Keratinocyte (primary cell): Measurements from ENCODE around the gene TWIST2. TPM values are rescaled to one million over a fixed set of nuclear protein-coding genes. Genes with fewer than 3 reads are reported as not detected.

ENCODE experiments used
- DNase-seq: peaks from one replicate; pipeline ENCODE4 v3.0.0-alpha.2; 2011; ENCODE audit warnings: low read depth, missing footprints, low spot score
- FAIRE-seq: peaks from 2 replicates; lab custom pipeline; 2011; peaks lifted over from hg19 to GRCh38; lab: Jason Lieb, UNC
- H2AFZ ChIP-seq: 2 replicates; pipeline ENCODE4 v1.6.0; 2012; ENCODE audit warnings: low read length, control low read depth, inconsistent platforms; ENCODE audit not compliant: control insufficient read depth
- H3K27ac ChIP-seq: 2 replicates; pipeline ENCODE4 v1.5.1; 2011; ENCODE audit warnings: low read length; ENCODE audit not compliant: control insufficient read depth, insufficient read depth
- H3K27me3 ChIP-seq: 3 replicates; pipeline ENCODE4 v1.6.0; 2011; ENCODE audit warnings: low read length; ENCODE audit not compliant: control insufficient read depth, insufficient read depth; ENCODE audit errors: extremely low read depth
- H3K36me3 ChIP-seq, 2 experiments: 2 replicates in 1 of 2; 3 replicates in 1 of 2; pipeline ENCODE4 v1.5.1; 2011; ENCODE audit warnings: low read length in 2 of 2, mild to moderate bottlenecking in 1 of 2; ENCODE audit not compliant: control insufficient read depth in 2 of 2, insufficient read depth in 2 of 2; ENCODE audit errors: extremely low read depth in 1 of 2
- H3K4me1 ChIP-seq: 3 replicates; pipeline ENCODE4 v1.5.1; 2011; ENCODE audit warnings: low read length; ENCODE audit not compliant: control insufficient read depth, insufficient read depth; ENCODE audit errors: extremely low read depth
- H3K4me2 ChIP-seq: 3 replicates; pipeline ENCODE4 v1.6.0; 2011; ENCODE audit warnings: low read depth, low read length; ENCODE audit not compliant: control insufficient read depth, insufficient read depth; ENCODE audit errors: extremely low read depth
- H3K4me3 ChIP-seq, 3 experiments: fragments of 200-600 bp in 1 of 3; sonication (generic) in 1 of 3; 2 replicates in 2 of 3; 3 replicates in 1 of 3; pipeline ENCODE4 v1.5.1; 2011 to 2016; ENCODE audit warnings: low read length in 3 of 3, mild to moderate bottlenecking in 3 of 3, control low read depth in 2 of 3, inconsistent platforms in 1 of 3, low read depth in 1 of 3, mixed read lengths in 1 of 3, mixed run types in 1 of 3, moderate library complexity in 1 of 3; ENCODE audit not compliant: control insufficient read depth in 2 of 3, insufficient read depth in 2 of 3; ENCODE audit errors: extremely low read depth in 1 of 3
- H3K79me2 ChIP-seq: 2 replicates; pipeline ENCODE4 v1.6.0; 2012; ENCODE audit warnings: low read length; ENCODE audit not compliant: control insufficient read depth, insufficient read depth
- H3K9ac ChIP-seq: 3 replicates; pipeline ENCODE4 v1.6.0; 2011; ENCODE audit warnings: low read length; ENCODE audit not compliant: control insufficient read depth, insufficient read depth; ENCODE audit errors: extremely low read depth
- H3K9me1 ChIP-seq: 3 replicates; pipeline ENCODE4 v1.6.0; 2011; ENCODE audit warnings: low read length; ENCODE audit not compliant: control insufficient read depth, insufficient read depth; ENCODE audit errors: extremely low read depth
- H3K9me3 ChIP-seq: 2 replicates; pipeline ENCODE4 v1.5.1; 2012; ENCODE audit warnings: low read depth, low read length; ENCODE audit not compliant: control insufficient read depth
- H4K20me1 ChIP-seq: 3 replicates; pipeline ENCODE4 v1.6.0; 2011; ENCODE audit warnings: low read length; ENCODE audit not compliant: control insufficient read depth, insufficient read depth; ENCODE audit errors: extremely low read depth
- EZH2 ChIP-seq: IDR thresholded peaks from one replicate; pipeline ENCODE4 v1.6.1; 2012; ENCODE audit warnings: inconsistent platforms, mild to moderate bottlenecking, low read length, moderate library complexity
- dilution Hi-C: fragments of 300-500 bp; cut with MboI; formaldehyde crosslinking; loops from one replicate; pipeline ENCODE4 v1.7.0; 2020; ENCODE audit warnings: low sequenced_read_pairs; ENCODE audit not compliant: extremely low pct_ligation_motif_present
- polyA plus RNA-seq, 5 experiments: library from polyadenylated mRNA; depleted of rRNA in 3 of 5; stranded (reverse) in 3 of 5; stranded (forward) in 1 of 5; unstranded in 1 of 5; fragments of >200 nt; gene quantifications; 1 replicate in 1 of 5; 2 replicates in 3 of 5; 3 replicates in 1 of 5; pipeline versions ENCODE4 v1.2.1 to v1.2.3, GENCODE V29; 2011 to 2012; ENCODE audit warnings: missing spikeins in 2 of 5, low read depth in 1 of 5, low replicate concordance in 1 of 5
- TF ChIP-seq, protein P1 (sequence below), 3 experiments: IDR thresholded peaks in 1 of 3; conservative IDR thresholded peaks in 1 of 3; optimal IDR thresholded peaks in 1 of 3; 2 replicates in 2 of 3; 3 replicates in 1 of 3; pipeline versions ENCODE3 to v1.5.1; 2011; ENCODE audit warnings: low read length in 3 of 3, mild to moderate bottlenecking in 3 of 3, moderate library complexity in 2 of 3, control low read depth in 1 of 3, inconsistent platforms in 1 of 3; ENCODE audit not compliant: insufficient read depth in 2 of 3; ENCODE audit errors: extremely low read depth in 1 of 3

Gene TWIST2
- polyA plus RNA-seq, 1 donor (not counting 4 experiments of a cell fraction or from before 2014, with no cell fraction given), result 5.5 TPM

DNA sequence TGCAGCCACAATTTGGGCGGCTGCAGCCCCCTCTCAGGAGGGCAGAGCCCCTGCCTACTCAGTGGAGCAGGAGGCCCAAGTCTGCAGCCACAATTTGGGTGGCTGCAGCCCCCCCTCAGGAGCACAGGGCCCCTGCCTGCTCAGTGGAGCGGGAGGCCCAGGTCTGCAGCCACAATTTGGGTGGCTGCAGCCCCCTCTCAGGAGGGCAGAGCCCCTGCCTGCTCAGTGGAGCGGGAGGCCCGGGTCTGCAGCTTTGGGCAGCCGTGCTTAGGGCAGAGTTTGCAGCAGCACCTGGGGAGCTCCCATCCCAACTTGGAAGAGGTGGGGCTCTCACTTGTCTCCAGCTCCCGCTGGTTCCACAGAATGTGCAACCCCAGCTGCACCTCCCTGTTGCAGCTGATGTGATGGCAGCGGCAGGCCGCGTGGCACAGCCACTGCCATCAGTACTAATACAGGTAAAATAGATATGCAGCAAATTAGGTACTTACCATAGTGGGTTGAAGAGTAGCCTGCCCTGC lies 99.4 kb downstream of the TWIST2 start:
- Histone ChIP-seq H4K20me1 (no peaks in the 10 kb centered on the region), H3K27me3 (no peaks in the 10 kb centered on the region), H2AFZ (no peak overlapping the region), H3K27ac (peak overlapping the region; percentile 95), H3K4me1 (peaks cover 52% of the 10 kb centered on the region), H3K4me3 (peak overlapping the region in 1 of 3 experiments; percentile 6), H3K36me3 (no peaks in the 10 kb centered on the region), H3K9me3 (no peaks in the 10 kb centered on the region), H3K79me2 (no peaks in the 10 kb centered on the region), H3K4me2 (peak overlapping the region; percentile 92), H3K9ac (peak overlapping the region; percentile 73), H3K9me1 (no peaks in the 10 kb centered on the region)
- TF ChIP-seq, protein P1, sequence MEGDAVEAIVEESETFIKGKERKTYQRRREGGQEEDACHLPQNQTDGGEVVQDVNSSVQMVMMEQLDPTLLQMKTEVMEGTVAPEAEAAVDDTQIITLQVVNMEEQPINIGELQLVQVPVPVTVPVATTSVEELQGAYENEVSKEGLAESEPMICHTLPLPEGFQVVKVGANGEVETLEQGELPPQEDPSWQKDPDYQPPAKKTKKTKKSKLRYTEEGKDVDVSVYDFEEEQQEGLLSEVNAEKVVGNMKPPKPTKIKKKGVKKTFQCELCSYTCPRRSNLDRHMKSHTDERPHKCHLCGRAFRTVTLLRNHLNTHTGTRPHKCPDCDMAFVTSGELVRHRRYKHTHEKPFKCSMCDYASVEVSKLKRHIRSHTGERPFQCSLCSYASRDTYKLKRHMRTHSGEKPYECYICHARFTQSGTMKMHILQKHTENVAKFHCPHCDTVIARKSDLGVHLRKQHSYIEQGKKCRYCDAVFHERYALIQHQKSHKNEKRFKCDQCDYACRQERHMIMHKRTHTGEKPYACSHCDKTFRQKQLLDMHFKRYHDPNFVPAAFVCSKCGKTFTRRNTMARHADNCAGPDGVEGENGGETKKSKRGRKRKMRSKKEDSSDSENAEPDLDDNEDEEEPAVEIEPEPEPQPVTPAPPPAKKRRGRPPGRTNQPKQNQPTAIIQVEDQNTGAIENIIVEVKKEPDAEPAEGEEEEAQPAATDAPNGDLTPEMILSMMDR (optimal IDR thresholded peaks at IDR 0.05 in 1 of 3, IDR thresholded peaks at IDR 0.05 in 1 of 3, conservative IDR thresholded peaks at IDR 0.05 in 1 of 3; ENCODE audit: extremely low read depth in 1 of 3, insufficient read depth in 2 of 3, low read length in 3 of 3), result no peak
- no peak for TF ChIP-seq EZH2
- DNase-seq (no peak), FAIRE-seq (no peak)
- dilution Hi-C loops, result no loop called here

DNA sequence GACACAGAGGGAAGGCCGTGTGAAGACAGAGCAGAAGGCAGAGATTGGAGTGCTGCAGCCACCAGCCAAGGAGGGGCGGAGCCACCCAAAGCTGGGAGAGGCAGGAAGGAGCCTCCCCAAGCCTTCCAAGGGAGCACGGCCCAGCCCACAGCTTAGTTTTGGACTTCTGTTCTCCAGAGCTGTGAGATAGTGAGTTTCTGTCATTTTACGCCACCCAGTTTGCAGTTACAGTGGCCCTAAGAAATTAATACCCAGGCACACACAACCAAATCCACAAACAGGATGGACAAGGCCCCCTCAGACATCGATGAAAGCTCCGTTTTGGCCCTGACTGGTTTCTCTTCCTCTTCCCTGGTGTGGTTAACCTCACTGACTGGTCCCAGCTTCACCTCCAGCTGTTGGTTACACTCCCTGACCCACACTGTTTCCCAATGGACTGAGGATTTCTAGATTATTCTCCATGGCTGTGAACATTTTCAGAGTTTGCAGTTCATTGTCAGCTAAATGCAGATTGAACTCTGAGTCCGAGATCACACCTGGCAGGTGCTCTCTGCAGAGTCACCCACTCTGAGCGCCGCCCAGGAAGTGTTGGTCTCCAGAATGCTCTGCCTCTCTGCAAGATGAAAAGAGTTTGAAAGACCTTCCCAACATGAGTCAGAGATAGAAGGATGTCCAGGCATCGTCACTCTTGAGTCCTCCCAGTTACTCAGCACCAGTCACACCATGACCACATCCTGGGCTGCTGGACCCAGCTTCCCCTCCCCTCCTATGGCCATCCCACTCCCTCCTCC lies 100.2 kb downstream of the TWIST2 start:
- Histone ChIP-seq H3K27ac (peak overlapping the region; percentile 95), H3K4me3 (peak overlapping the region in 2 of 3 experiments; percentile 19 to 62), H3K9me3 (no peaks in the 10 kb centered on the region), H3K36me3 (no peaks in the 10 kb centered on the region), H3K4me1 (peaks cover 47% of the 10 kb centered on the region), H3K9ac (peak overlapping the region; percentile 73), H4K20me1 (no peaks in the 10 kb centered on the region), H3K27me3 (no peaks in the 10 kb centered on the region), H3K9me1 (no peaks in the 10 kb centered on the region), H2AFZ (peak overlapping the region; percentile 76), H3K4me2 (peak overlapping the region; percentile 92), H3K79me2 (no peaks in the 10 kb centered on the region)
- dilution Hi-C loops, result no loop called here
- peak; percentile 100 for FAIRE-seq
- DNase-seq, result peak; percentile 95
- TF ChIP-seq EZH2, result no peak
- TF ChIP-seq, protein P1 (optimal IDR thresholded peaks at IDR 0.05 in 1 of 3, IDR thresholded peaks at IDR 0.05 in 1 of 3, conservative IDR thresholded peaks at IDR 0.05 in 1 of 3; ENCODE audit: extremely low read depth in 1 of 3, insufficient read depth in 2 of 3, low read length in 3 of 3), result no peak
